Endometrial microvascular endothelial cells (primary cell): ENCODE results near the gene RGS4. TPM values are rescaled to one million over a fixed set of nuclear protein-coding genes. Genes with fewer than 3 reads are reported as not detected.

Source experiments
- in situ Hi-C: cut with HindIII; loops from 2 replicates; pipeline ENCODE4 v1.10.0; 2017; ENCODE audit warnings: low sequenced_read_pairs, low pct_unique_long_range_greater_than_20kb; ENCODE audit errors: inconsistent ontology term
- total RNA-seq: library from RNA; depleted of rRNA; stranded (reverse); fragments of >200 nt; gene quantifications from one replicate; pipeline ENCODE4 v1.2.3, GENCODE V29; 2015; ENCODE audit errors: inconsistent ontology term

RGS4 gene
- total RNA-seq, 1 donor from 2014 or later, result 135 TPM

DNA sequence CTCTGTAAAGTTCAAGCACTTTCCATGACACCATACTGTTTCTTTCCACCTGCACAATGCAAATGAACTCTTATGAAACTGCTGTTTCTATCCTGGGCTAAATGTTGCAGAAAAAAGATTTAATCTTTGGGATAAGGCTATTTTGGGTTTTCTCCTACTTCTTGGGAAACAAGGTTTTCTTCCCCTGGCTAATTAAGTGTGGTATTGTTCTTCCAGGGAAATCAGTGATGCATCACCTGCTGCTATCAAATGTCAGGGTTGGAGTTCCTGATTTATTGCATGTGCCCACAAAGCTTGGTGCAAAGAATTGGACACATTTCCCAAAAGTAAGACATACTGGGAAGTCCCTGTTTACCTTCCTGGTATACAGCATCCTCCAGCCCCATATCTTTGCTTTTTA, 6.0 kb upstream of the RGS4 start:
- in situ Hi-C loops, result loop anchor here (25.0 kb wide), 2 partner anchors 124 to 249 kb away; partner anchors contain the start of gene NUF2

DNA sequence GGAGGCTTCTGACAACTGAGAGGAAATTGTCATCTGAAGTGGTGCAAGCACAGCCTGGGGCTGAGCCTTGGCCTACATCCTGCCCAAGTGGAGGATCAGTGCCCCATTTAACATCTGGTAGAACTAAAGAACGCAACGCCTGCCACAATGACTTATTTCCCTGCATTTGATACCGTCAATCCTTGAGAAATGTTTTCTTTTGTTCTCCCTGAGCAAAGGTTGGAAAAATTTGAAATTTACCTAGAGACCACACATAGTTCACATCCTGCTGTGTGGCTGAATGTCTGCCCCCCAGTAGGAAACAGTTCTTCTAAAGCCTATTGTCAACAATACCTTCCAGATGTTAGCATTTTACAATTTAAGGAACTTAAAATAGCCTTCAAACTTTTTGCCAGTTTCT, 5.6 kb upstream of the RGS4 start:
- in situ Hi-C loops, result loop anchor here (25.0 kb wide), 2 partner anchors 124 to 249 kb away; partner anchors contain the start of gene NUF2

DNA sequence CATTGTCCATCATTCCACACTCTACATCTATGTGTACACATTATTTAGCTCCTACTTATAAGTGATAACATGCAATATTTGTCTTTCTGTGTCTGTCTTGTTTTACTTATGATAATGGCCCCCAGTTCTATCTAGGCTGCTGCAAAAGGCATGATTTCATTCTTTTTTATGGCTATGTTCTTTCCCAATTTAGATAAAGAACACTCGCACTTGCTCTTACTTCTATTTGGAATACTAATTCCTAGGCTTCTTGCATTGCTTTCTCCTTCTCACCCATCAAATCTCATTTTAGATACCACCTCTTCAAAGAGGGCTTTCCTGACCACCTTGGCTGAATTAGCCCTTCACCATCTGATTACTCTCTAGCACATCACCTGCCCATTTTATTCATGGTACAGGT, 3.0 kb upstream of the RGS4 start:
- in situ Hi-C loops, result loop anchor here (25.0 kb wide), 2 partner anchors 121 to 246 kb away; partner anchors contain the start of gene NUF2

DNA sequence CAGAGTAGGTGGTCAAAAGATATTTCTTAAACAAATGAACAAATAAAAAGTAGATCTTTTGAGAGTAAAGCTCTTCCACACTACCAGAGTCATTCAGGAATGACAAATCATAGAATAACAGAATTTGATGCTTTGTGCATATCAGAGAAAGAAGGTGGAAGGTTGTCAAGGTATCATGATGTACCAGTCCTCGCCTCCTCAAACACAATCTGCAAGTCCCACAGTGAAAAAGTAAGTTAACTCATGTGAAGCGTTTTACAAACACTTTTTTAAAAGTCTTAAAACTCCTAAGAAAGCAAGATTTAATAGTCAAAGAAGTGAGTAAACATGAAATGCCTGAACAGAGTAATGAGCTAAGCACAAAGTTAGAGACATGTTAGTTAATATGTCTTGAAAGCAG, 2.5 kb upstream of the RGS4 start:
- in situ Hi-C loops, result loop anchor here (25.0 kb wide), 2 partner anchors 121 to 246 kb away; partner anchors contain the start of gene NUF2

DNA sequence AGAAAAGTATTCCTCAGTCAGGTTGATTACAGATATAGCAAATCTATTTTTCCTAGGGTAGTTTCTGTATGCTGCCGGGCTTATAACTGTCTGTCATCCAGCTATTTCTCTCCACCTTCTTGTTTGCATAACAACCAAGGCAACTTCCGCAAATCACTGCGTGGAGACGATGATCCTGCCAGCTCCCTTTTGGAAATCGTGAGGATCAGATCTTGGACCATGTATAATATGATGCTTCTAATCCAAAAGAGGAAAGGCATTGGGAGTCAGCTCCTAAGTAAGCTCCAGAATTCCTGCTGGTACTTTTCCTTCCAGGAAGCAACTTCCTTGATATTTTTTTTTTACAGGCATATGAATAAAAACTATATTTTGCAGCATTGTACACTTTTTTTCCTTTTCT, 445 bp upstream of the RGS4 start:
- in situ Hi-C loops, result loop anchor here (25.0 kb wide), 2 partner anchors 119 to 244 kb away; partner anchors contain the start of gene NUF2

DNA sequence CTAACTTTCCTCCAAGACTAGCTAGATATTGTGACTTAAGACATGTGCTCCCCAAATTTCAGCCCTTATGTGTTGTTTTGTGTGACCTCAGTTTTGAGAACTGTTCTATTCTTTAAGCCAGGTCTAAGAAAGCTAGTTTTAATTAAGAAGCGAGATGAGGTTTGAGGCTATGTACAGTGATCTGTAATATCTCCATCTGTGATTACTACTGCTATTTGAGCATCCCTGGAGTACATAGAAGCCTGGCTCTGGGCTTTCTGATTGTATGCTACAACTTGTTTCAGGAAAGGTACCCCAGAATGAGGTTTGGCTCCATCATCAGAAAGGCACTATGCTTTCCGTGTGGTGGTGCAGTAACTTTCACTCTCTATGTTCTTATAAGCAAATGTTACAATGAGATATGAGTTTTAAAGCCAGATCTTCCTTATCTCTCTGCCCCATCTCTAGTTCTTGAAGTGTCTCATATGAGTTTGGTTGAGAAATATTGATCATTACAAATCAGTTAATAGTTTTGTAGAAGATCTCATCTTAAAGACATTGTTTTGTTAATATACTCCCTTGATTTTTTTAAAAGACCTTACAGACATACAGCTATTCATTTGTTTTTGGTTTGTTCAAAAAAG, 605 bp downstream of the RGS4 start:
- in situ Hi-C loops, result loop anchor here (25.0 kb wide), 2 partner anchors 118 to 243 kb away; partner anchors contain the start of gene NUF2

DNA sequence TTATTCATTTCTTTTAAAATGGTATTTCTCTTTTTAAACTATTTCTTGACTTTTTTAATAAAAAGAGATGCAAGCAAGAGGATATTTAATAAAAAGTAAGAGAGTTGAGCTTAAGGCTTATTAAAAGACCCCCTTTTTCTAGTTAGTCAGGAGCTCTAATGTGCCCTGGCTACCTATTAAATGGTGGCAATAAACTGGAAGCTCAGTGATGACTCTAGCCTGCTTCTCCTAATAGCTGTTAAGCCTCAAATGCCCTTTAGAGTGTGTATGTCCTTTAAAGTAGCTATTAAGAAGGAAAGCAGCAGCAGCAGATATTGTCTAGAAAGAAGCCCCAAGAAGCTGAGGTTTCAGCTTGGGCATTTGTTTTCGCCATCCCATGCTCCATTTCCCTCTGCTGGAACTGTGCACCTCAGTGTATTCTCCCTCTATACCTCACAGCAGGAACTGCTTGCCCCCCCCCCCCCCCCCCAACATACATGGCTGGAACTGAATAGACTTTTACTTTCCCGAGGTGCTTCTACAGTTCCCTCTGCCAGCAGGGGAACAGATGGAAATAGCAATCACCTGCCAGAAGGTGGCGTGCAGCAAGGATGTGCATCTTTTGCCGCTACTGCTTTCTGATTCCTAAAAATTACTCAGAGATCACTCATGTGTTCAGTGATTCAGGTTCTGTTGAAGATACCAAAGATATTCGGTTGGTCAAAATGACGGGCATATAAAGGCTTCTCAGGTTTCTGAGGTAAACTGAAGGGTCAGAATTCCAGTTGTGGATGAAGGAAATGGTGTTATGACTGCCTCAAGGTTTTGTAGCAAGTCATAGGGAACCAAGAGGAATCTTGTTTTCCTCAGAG, 2.5 kb downstream of the RGS4 start:
- in situ Hi-C loops, result loop anchor here (25.0 kb wide), 2 partner anchors 116 to 241 kb away; partner anchors contain the start of gene NUF2

DNA sequence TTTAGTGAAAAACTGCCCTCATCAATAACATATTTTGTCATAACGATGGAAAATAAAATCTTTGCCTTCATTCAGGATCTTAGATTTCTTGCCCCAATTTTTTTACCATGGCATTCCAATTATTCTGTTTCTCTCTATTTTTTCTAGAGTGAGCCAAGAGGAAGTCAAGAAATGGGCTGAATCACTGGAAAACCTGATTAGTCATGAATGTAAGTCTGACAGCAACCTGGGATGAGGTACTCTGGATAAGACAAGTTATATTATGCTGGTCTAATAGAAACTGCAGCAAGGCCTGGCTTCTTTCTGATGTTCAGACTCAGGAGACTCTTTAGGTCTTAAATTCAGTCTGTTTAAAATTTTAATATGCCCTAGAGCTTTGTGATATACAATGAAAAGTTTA, 3.5 kb downstream of the RGS4 start:
- in situ Hi-C loops, result loop anchor here (25.0 kb wide), 2 partner anchors 115 to 240 kb away; partner anchors contain the start of gene NUF2

DNA sequence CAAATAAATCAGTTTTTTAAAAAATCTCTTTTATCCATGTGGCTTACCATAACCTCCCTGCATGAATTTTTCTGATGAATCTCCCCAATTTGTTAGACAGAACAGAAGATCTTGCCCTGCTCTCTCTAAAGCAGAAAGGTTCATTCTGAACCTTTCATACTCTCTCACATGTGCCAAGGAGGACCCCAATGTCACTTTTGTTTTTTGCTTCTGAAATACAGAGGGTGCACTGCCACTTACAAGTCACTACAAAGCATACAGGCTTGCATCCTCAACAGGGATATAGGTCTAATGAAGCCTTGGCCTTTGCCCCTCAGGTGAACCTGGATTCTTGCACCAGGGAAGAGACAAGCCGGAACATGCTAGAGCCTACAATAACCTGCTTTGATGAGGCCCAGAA, 4.8 kb downstream of the RGS4 start:
- in situ Hi-C loops, result loop anchor here (25.0 kb wide), 2 partner anchors 113 to 238 kb away; partner anchors contain the start of gene NUF2

DNA sequence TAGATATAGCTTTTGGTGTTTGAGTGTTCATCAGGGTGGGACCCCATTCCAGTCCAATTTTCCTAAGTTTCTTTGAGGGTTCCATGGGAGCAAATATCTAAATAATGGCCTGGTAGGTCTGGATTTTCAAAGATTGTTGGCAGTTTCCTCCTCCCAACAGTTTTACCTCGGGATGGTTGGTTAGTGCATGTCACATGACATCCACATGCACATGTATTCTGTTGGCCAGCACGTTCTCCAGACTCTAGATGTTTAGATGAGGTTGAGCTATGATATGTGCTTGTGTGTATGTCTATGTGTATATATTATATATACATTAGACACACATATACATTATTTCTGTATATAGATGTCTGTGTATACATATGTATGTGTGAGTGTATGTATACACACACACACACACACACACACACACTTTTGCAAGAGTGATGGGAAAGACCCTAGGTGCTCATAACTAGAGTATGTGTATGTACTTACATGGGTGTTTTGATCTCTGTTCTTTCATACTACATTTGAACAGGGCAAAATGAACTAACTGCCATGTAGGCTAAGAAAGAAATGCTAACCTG, 5.6 kb downstream of the RGS4 start:
- in situ Hi-C loops, result loop anchor here (25.0 kb wide), 2 partner anchors 113 to 238 kb away; partner anchors contain the start of gene NUF2

DNA sequence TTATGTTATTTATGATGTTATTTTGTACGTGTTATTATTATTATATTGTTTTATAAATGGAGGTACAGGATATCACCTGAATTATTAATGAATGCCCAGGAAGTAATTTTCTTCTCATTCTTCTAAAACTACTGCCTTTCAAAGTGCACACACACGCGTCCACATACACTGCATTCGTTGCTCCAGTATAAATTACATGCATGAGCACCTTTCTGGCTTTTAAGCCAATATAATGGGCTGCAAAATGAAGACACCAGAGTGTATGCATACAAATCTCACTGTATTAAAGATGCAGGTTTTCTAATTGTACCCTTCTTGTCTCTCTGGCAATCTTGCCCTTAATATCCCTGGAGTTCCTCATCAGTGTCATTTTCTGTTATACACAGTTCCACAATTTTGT, 6.9 kb downstream of the RGS4 start:
- in situ Hi-C loops, result no loop called here

DNA sequence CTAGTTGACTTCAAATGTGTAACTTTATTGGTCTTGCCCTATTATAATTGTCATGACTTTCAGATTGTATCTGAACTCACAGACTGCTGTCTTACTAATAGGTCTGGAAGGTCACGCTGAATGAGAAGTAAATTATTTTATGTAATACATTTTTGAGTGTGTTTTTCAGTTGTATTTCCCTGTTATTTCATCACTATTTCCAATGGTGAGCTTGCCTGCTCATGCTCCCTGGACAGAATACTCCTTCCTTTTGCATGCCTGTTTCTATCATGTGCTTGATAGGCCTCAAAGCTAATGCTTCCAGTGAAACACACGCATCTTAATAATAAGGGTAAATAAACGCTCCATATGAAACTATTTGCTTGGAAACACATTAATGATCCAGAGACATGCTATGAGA, 7.3 kb downstream of the RGS4 start:
- in situ Hi-C loops, result no loop called here

DNA sequence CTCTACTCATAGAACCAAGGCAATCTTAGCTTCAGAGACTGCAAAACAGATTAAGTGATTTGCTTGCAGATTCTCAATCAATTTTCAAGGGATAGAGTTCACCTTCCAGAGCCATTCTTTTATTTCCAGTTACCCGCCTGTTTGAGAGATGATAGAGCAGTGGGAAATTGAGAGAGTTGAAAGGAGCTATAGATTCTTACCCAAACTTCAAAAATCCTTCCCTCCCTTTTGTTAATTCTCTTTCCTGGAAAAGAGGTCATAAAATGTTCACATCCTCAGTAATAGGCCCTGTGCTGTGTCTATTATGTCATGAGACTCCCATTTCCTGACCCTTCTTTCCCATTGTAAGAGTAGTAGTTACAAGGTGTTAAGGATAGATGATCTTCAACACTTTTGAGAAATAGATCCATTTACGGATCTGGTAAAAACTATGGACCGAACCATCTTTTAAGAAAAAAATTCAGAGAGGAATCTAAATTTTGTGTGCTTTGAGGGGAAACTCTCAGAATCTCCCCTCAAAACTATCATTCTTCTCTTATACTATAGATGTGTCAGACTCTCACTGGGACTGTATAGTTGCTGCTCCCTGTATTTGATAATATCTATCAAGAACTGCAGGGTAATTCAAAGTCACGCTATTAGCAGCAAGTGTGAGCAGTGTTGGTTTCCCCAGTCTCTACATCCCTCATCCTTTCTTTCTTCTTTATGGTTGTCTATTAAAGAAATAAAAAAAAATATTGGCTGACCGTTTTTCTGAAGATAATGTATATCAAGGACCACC, 8.0 kb downstream of the RGS4 start:
- in situ Hi-C loops, result no loop called here

DNA sequence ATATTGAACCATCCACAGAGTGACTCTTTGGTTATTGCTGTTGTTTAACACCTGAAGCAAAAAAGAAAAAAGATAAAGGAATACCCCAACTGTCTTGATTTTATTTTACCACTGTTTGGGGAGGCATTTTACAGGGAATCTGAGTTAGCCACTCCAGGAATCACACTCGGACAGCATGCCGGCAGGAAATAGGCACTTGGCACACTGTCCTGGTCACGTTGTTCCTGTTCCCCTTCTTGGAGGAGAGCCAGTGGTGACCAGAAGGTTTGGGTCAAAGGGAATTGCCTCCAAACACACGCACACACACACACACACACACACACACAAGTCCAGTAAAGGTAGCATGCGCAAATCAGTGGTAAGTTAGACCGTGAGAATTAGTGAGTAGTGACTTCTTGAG, 13.8 kb downstream of the RGS4 start:
- in situ Hi-C loops, result no loop called here

DNA sequence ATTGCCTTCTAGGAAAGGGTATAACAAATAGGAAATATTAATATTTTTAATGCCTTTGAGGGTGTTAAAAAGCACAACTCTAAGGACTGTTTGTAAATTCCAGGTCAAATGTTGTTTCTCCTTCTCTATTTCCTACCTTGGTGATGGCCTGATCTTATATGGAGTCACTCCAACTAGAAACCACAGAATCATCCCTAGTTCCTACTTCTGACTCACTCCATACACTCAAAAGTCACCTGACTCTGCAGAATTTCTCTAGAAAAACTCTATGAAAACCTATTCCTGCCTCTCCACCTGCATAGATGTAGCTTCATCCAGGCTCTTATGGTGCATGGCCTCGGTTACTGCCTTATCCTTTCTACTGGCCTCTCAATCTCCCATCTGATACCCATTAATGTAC, 14.5 kb downstream of the RGS4 start:
- in situ Hi-C loops, result no loop called here

DNA sequence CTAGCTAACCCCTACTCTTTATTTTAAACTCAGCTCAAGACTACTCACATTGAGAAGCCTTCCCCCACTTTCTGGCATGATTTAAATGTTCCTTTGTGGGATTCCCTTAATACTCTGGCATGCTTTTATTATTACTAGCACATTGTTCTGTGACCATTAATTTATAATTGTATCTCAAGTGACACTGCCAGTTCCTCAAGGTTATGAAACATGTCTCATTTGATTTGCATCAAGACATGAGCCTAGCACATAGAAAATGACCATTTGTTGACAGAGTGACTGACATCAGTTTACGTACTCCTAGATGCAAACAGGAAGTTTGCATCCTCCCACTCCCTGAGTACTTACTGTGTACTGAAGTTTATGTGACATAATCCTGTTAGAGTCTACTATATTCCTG, 15.2 kb downstream of the RGS4 start:
- in situ Hi-C loops, result no loop called here

DNA sequence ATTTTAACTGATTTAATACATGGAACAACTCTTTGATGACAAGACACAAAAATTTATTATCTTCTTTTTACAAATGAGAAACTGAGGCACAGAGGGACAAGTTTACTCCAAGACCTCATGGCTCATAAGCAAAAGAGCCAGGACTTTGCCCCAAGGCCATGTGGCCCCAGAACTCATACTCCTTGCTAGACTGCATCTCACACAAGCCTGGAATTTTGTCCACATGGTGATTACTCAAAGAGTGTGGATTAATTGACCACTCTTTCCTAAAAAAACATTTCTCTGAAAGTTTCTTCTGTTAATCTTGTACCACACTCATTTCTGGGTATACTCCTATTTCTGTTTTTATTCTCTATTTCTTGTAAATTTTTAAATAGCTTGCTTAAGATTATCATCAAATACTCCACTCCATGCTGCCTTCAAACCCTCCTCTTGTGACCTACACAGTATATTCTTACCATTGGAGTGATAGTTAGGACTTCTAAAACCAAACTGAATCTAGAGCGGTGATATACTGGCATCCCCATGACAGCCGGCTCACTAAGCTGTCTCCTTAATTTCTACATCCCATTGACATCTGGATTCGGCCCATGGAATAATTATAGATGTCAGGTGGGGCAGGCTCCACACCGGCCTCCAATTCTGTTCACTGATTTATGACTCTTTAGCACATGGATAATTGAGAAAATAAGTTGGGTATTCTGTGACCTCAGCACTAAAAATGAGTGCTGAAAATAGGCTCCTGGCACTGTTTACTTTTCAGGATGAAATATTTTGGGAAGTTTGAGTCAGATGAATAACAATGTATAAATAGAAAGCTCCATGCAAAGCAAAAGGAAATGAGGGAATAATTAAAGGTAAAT, 16.1 kb downstream of the RGS4 start:
- in situ Hi-C loops, result no loop called here

DNA sequence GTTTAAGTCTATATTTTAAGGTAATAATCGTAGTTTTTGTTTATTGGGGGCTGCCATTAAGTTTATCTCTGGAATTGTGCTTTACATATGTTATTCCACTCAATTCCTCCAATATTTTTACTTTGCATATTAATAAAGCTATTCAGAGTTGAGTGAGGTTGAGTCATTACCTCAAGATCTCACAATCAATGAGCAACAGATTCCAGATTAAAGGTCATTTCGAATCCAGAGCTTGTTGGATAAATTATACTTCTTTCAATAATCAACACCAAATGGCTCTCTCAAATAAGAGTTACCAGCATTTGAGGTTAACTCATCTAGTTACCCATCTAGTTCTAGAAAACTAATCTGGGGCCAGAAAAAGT, 16.7 kb downstream of the RGS4 start:
- in situ Hi-C loops, result no loop called here
